Measurements from ENCODE around the gene ELN.

DNA sequence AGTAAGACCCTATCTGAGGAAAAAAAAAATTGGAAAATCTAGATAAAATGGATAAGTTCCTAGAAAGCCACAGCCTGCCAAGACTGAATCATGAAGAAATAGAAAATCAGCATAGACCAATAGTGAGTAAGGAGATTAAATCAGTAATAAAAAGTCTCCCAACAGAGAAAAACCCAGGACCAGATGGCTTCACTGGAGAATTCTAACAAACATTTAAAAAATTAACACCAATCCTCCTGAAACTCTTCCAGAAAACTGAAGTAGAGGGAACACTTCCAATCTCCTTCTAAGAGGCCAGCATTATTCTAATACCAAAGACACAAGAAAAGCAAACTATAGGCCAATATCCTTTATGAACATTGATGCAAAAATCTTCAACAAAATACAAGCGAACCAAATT is 46.8 kb downstream of the ELN start:
- TF ChIP-seq, protein P1, sequence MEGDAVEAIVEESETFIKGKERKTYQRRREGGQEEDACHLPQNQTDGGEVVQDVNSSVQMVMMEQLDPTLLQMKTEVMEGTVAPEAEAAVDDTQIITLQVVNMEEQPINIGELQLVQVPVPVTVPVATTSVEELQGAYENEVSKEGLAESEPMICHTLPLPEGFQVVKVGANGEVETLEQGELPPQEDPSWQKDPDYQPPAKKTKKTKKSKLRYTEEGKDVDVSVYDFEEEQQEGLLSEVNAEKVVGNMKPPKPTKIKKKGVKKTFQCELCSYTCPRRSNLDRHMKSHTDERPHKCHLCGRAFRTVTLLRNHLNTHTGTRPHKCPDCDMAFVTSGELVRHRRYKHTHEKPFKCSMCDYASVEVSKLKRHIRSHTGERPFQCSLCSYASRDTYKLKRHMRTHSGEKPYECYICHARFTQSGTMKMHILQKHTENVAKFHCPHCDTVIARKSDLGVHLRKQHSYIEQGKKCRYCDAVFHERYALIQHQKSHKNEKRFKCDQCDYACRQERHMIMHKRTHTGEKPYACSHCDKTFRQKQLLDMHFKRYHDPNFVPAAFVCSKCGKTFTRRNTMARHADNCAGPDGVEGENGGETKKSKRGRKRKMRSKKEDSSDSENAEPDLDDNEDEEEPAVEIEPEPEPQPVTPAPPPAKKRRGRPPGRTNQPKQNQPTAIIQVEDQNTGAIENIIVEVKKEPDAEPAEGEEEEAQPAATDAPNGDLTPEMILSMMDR (IDR thresholded peaks at IDR 0.05; ENCODE audit: extremely low read depth in 1 of 2, insufficient read depth in 1 of 2, low read depth in 1 of 2, low read length in 2 of 2) = no peak
- TF ChIP-seq POLR2A (IDR thresholded peaks at IDR 0.05; ENCODE audit: low read depth, low read length) = no peak
- no peak for TF ChIP-seq MYC (IDR thresholded peaks at IDR 0.05; ENCODE audit: low read depth, low read length)
- no peak for TF ChIP-seq EZH2 (IDR thresholded peaks at IDR 0.05; ENCODE audit: borderline replicate concordance, low read depth, low read length, severe bottlenecking)
- no peak for TF ChIP-seq POLR2AphosphoS5 (IDR thresholded peaks at IDR 0.05; ENCODE audit: insufficient read depth, low read depth, low read length)
- TF ChIP-seq GATA2 (IDR thresholded peaks at IDR 0.05; ENCODE audit: insufficient read depth, insufficient read length, low read depth, low read length) = no peak

Measured in endothelial cell of umbilical vein (primary cell).